ENCODE measurements around the gene SLC19A1.

Gene SLC19A1

GRCh38 chr21:45542242-45542666 lies at the start of gene SLC19A1:
TSS of gene SLC19A1 (minus strand) at chr21:45542440. CDS start at chr21:45537959, 4,481 bp downstream.
- peak; percentile 52 for DNase-seq (ENCODE audit: low spot score)

- DNase-seq (ENCODE audit: low spot score), result no peak
Measured at GRCh38 chr21:45591619-45592207, 49.5 kb upstream of the SLC19A1 start.

- DNase-seq (ENCODE audit: low spot score), result no peak
Measured at GRCh38 chr21:45590726-45591618, 48.7 kb upstream of the SLC19A1 start.

- DNase-seq (ENCODE audit: low spot score), result peak; percentile 27
Measured at GRCh38 chr21:45590246-45590725, 48.0 kb upstream of the SLC19A1 start.

- no peak for DNase-seq (ENCODE audit: low spot score)
Measured at GRCh38 chr21:45589686-45590245, 47.5 kb upstream of the SLC19A1 start.

- DNase-seq (ENCODE audit: low spot score), result no peak
Measured at GRCh38 chr21:45588871-45589491, 46.7 kb upstream of the SLC19A1 start.

- no peak for DNase-seq (ENCODE audit: low spot score)
Measured at GRCh38 chr21:45588086-45588825, 46.0 kb upstream of the SLC19A1 start.

- DNase-seq (ENCODE audit: low spot score), result no peak
Measured at GRCh38 chr21:45586289-45586858, 44.1 kb upstream of the SLC19A1 start.

GRCh38 chr21:45584786-45585185 lies 42.5 kb upstream of the SLC19A1 start:
- DNase-seq (ENCODE audit: low spot score), result no peak

GRCh38 chr21:45583831-45584509 lies 41.7 kb upstream of the SLC19A1 start:
- DNase-seq (ENCODE audit: low spot score), result no peak

GRCh38 chr21:45582128-45582527 lies 39.9 kb upstream of the SLC19A1 start:
- DNase-seq (ENCODE audit: low spot score), result no peak

- DNase-seq (ENCODE audit: low spot score), result no peak
Measured at GRCh38 chr21:45581322-45581712, 39.1 kb upstream of the SLC19A1 start.

GRCh38 chr21:45580576-45581321 lies 38.5 kb upstream of the SLC19A1 start:
- DNase-seq (ENCODE audit: low spot score), result no peak

GRCh38 chr21:45580181-45580575 lies 37.9 kb upstream of the SLC19A1 start:
- no peak for DNase-seq (ENCODE audit: low spot score)

GRCh38 chr21:45579383-45580180 lies 37.3 kb upstream of the SLC19A1 start:
- no peak for DNase-seq (ENCODE audit: low spot score)

- no peak for DNase-seq (ENCODE audit: low spot score)
Measured at GRCh38 chr21:45578811-45579381, 36.7 kb upstream of the SLC19A1 start.

- DNase-seq (ENCODE audit: low spot score), result no peak
Measured at GRCh38 chr21:45578176-45578801, 36.0 kb upstream of the SLC19A1 start.

GRCh38 chr21:45577801-45578175 lies 35.5 kb upstream of the SLC19A1 start:
- DNase-seq (ENCODE audit: low spot score), result no peak

Data from kidney capillary endothelial cell (primary cell).